ENCODE measurements around the gene TCL1A. TPM values are rescaled to one million over a fixed set of nuclear protein-coding genes. Genes with fewer than 3 reads are reported as not detected.
"Not testable (repeated sequence)": the region's sequence is repeated elsewhere in the genome, so short reads cannot be mapped to it uniquely, and the experiment has no call there.

The TCL1A gene
- total and polyA plus RNA-seq, 9 of the 15 experiments (the other 6 are each of a cell fraction or from before 2014, with no cell fraction given): 0.10 to 0.11 TPM; not detected in 7

DNA sequence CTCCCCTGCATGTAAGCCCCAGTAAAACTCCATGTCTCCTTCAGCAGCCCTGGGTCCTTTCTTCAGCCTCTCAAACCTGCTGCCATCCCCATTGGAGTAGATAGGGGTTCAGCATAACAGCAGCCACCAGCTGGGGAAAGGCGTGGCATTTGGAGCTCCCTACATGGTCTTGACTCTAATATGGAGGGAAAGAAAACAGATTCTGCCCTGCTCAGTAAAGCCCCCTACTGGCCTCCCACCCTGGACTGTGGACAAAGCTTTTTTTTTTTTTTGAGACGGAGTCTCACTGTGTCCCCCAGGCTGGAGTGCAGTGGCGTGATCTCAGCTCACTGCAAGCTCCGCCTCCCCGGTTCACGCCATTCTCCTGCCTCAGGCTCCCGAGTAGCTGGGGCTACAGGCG lies 48.4 kb downstream of the TCL1A start:
- ATAC-seq (peak; percentile 70), DNase-seq (ENCODE audit: extremely low read depth in 1 of 4, low spot score in 3 of 4) (peak; percentile 12 to 26 (median 18))
- BruUV-seq (replicated peaks); H3K4me1 ChIP-seq (replicated peaks in 1 of 2; ENCODE audit: control insufficient read depth in 2 of 2, insufficient read depth in 2 of 2, low read length in 2 of 2); H3K9ac ChIP-seq (ENCODE audit: insufficient read depth in 1 of 2, low read depth in 2 of 2, low read length in 2 of 2); H3K4me2 ChIP-seq (ENCODE audit: insufficient read depth, low read length); H3K9me3 ChIP-seq (replicated peaks; ENCODE audit: control insufficient read depth, insufficient read depth, low read depth, low read length); POLR2A ChIA-PET; H2AFZ ChIP-seq (ENCODE audit: low read depth, low read length); in situ Hi-C loops (cut with MboI); H3K9me1 ChIP-seq (ENCODE audit: control insufficient read depth, insufficient read depth, low read length); H3K4me3 ChIP-seq; H4K20me1 ChIP-seq (replicated peaks; ENCODE audit: control insufficient read depth, insufficient read depth, low read length); H3K79me2 ChIP-seq (ENCODE audit: control insufficient read depth, insufficient read depth, low read length); H3K36me3 ChIP-seq (ENCODE audit: control insufficient read depth, insufficient read depth, low read length); intact Hi-C loops (cut with micrococcal nuclease); H3K27ac ChIP-seq (ENCODE audit: extremely low read depth, low read depth, low read length); FAIRE-seq: not testable (repeated sequence)
- TF ChIP-seq, protein P1, sequence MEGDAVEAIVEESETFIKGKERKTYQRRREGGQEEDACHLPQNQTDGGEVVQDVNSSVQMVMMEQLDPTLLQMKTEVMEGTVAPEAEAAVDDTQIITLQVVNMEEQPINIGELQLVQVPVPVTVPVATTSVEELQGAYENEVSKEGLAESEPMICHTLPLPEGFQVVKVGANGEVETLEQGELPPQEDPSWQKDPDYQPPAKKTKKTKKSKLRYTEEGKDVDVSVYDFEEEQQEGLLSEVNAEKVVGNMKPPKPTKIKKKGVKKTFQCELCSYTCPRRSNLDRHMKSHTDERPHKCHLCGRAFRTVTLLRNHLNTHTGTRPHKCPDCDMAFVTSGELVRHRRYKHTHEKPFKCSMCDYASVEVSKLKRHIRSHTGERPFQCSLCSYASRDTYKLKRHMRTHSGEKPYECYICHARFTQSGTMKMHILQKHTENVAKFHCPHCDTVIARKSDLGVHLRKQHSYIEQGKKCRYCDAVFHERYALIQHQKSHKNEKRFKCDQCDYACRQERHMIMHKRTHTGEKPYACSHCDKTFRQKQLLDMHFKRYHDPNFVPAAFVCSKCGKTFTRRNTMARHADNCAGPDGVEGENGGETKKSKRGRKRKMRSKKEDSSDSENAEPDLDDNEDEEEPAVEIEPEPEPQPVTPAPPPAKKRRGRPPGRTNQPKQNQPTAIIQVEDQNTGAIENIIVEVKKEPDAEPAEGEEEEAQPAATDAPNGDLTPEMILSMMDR (IDR thresholded peaks at IDR 0.05 in 2 of 3, conservative IDR thresholded peaks at IDR 0.05 in 1 of 3; ENCODE audit: insufficient read depth in 2 of 3, low read depth in 1 of 3, low read length in 3 of 3): peak; percentile 8 to 23 (median 16); a peak in 2 of 6 replicates
- TF ChIP-seq ZNF384 (IDR thresholded peaks at IDR 0.05; ENCODE audit: low read depth, low read length): peak; percentile 60
- CTCF ChIA-PET (ENCODE audit: low intra/inter-chr PET ratio): interaction anchor here (0.7 kb wide), 1 partner anchor 21 kb away, joined by 4 read pairs; the partner anchor contains the start of gene TCL1B
- 0% methylated on average over 2 of the region's 8 CpGs for WGBS (ENCODE audit: insufficient coverage, low coverage, missing lambda C conversion rate)
- peaks cover 0 to 16% of the 10 kb centered on the region in 2 experiments; a peak in 2 of 5 replicates for H3K27me3 ChIP-seq (ENCODE audit: control insufficient read depth in 2 of 2, insufficient read depth in 2 of 2, low read length in 2 of 2)

DNA sequence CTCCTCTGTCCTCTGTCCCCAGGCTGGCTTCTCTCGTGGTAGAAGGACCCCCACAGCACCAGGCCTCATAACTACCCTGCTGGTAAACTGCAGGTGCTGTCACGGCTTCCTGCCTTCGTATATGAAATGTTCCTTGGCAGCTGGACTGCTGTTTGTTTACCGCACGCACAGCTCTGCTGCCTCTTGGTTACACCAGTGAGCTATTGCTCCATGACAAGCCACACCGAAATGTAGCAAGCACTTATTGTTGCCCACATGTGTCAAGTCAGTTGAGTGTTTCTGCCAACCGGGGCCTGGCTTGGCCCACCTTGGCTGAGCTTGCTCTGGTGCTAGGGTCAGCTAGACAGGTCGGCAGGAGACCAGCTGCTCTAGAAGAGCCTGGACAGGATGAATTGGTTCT lies 49.4 kb downstream of the TCL1A start:
- Histone ChIP-seq H3K4me2 (ENCODE audit: insufficient read depth, low read length) (no peak overlapping the region), H3K9me1 (ENCODE audit: control insufficient read depth, insufficient read depth, low read length) (no peaks in the 10 kb centered on the region), H3K4me3 (no peak overlapping the region), H3K4me1 (replicated peaks in 1 of 2; ENCODE audit: control insufficient read depth in 2 of 2, insufficient read depth in 2 of 2, low read length in 2 of 2) (peaks cover 0 to 3% of the 10 kb centered on the region in 2 experiments; a peak in 2 of 5 replicates), H3K79me2 (ENCODE audit: control insufficient read depth, insufficient read depth, low read length) (no peaks in the 10 kb centered on the region), H3K27ac (ENCODE audit: extremely low read depth, low read depth, low read length) (no peak overlapping the region), H3K9ac (ENCODE audit: insufficient read depth in 1 of 2, low read depth in 2 of 2, low read length in 2 of 2) (no peak overlapping the region), H2AFZ (ENCODE audit: low read depth, low read length) (no peak overlapping the region), H4K20me1 (replicated peaks; ENCODE audit: control insufficient read depth, insufficient read depth, low read length) (no peaks in the 10 kb centered on the region; the same call in 1 of the 2 replicates), H3K9me3 (replicated peaks; ENCODE audit: control insufficient read depth, insufficient read depth, low read depth, low read length) (no peaks in the 10 kb centered on the region), H3K36me3 (ENCODE audit: control insufficient read depth, insufficient read depth, low read length) (no peaks in the 10 kb centered on the region), H3K27me3 (ENCODE audit: control insufficient read depth in 2 of 2, insufficient read depth in 2 of 2, low read length in 2 of 2) (peaks cover 0 to 18% of the 10 kb centered on the region in 2 experiments; a peak in 2 of 5 replicates)
- in situ Hi-C loops (cut with MboI): no loop called here
- DNase-seq (ENCODE audit: extremely low read depth in 1 of 4, low spot score in 3 of 4) (no peak), FAIRE-seq (no peak), ATAC-seq (no peak)
- 0% methylated on average over 8 of the region's 8 CpGs for WGBS (ENCODE audit: insufficient coverage, low coverage, missing lambda C conversion rate)
- ChIA-PET CTCF (ENCODE audit: low intra/inter-chr PET ratio) (no interaction called here), POLR2A (interaction anchor here (0.6 kb wide), 1 partner anchor 479 kb away, joined by 3 read pairs; no protein-coding TSS in a partner anchor)
- intact Hi-C loops (cut with micrococcal nuclease): no loop called here
- BruUV-seq (replicated peaks): no TSS peak
- no peak for TF ChIP-seq SMC3 (conservative IDR thresholded peaks at IDR 0.05; ENCODE audit: insufficient read depth, low read depth, low read length)
- no peak for TF ChIP-seq MCM3 (IDR thresholded peaks at IDR 0.05)
- TF ChIP-seq RBM22 (IDR thresholded peaks at IDR 0.05; ENCODE audit: low read depth, low read length, poor library complexity, severe bottlenecking): no peak
- TF ChIP-seq PTRF (tag; IDR thresholded peaks at IDR 0.05): no peak
